HL-60/S4 (cell line): ENCODE results near the gene FSTL5.
"Not testable (repeated sequence)": the region's sequence is repeated elsewhere in the genome, so short reads cannot be mapped to it uniquely, and the experiment has no call there.

Experiments used
- in situ Hi-C: fragments of 300-500 bp; cut with MboI; formaldehyde crosslinking; loops from 2 replicates; pipeline ENCODE4 v1.14.3; 2022; ENCODE audit warnings: low sequenced_read_pairs

The FSTL5 gene

DNA sequence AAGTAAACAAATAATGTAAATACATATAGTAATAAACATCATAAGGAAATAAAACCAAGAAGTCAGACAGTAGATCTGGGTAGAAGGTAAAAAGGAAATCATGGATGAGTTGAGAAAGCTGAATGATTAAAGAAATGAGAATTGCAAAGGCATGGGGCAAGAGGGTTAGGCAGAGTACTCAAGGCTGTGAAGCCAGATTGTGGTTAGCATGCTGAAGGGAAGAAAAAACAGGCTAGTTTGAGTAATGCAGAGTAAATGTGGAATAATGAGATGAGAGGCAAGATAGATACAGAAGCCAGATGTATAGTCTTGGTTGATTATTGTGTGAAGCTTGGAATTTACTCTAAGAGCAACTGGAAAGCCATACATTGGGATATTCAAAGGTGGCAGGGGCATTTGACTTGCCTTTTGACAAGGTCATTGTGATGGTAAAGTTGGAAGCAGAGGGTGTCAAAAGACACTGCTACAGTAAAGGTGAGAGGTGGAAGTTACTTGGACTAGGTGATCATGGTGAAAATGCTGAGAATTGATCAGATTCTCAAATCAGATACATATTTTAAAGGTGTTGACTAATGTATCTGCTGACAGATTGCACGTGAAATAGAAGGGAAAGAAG, 307.0 kb downstream of the FSTL5 start:
- in situ Hi-C loops, result no loop called here

DNA sequence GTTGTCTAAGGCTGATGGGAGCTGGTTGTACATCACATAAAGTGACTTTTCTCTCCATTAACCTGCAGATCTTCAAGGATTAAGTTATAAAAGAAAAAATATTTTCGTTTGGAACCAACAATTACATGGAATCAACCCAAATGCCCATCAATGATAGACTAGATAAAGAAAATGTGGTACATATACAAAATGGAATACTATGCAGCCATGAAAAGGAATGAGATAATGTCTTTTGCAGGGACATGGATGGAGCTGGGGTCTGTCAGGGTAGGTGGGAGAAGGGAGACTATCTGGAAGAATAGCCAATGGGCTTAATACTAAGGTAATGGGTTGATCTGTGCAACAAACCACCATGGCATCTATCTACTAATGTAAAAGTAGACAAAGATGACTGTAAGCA, 313.2 kb downstream of the FSTL5 start:
- in situ Hi-C loops, result no loop called here

DNA sequence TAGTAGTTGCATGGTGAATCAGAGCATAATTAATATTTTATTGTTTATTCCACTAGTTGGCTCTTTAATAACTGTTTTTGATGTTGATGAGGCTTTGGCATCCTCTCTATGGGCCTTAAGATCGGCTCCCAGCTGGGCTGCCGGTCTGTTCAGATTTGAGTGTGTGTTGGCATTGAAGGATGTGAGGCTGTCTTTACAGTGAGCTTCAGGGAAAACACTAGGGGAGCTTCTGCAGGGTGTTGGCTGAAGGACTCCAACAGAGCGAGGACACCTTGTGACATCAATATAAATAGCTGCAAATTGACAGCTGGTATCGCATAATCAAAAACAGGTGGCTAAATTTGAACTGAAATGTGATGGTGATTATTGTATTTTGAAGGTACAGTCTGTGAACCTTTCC, 322.0 kb downstream of the FSTL5 start:
- in situ Hi-C loops, result no loop called here

DNA sequence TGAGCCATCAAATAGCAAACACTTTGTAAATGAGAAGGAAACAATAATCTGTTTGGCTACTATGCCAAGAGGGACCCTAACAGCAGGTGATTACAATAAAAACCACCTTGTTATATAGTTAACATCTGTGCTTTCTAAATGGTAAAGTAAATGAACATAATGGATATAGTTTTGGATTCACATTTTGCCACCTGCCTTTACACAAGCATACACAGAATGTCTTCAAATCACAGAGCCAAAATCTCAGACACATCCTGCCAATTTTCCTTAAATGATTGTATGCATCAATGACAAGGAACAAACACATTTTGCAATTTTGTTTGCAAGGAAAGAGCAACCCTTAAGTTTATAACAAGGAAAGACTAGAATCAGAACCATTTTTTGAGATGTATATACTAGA, 334.2 kb downstream of the FSTL5 start:
- in situ Hi-C loops, result no loop called here

DNA sequence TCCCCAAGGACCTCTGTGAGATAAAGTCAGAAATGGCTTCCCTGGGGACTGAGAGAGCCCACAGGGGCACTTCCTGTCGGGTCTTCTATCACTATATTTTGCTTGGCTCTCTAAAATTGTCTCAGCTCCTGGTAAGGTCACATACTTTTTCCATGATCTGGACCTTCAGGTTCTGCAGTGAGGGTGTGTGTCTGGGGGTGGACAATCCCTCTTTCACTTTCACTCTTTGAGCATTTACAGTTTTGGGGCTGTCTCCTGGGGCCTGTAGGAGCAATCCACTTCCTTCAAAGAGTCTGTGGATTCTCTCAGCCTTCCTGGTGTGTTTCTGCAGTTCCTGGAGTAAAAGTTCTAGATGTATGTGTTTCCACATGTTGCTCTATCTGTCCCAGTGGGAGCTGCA, 335.7 kb downstream of the FSTL5 start:
- in situ Hi-C loops, result no loop called here

DNA sequence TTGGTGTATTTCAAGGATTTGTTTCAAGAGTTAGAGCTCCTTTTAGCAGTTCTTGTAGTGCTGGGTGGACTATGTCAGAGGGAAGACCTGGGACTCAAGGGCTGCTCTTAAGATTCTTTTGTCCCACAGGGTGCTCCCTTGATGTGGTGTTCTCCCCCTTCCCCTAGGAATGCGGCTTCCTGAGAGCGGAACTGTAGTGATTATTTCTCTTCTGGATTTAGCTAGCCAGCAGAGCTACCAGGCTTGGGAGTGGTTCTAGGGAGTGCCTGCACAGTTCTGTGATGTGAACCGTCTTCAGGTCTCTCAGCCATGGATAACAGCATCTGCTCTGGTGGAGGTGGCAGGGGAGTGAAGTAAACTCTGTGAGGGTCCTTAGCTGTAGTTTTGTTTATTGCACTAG, 336.8 kb downstream of the FSTL5 start:
- in situ Hi-C loops, result no loop called here

DNA sequence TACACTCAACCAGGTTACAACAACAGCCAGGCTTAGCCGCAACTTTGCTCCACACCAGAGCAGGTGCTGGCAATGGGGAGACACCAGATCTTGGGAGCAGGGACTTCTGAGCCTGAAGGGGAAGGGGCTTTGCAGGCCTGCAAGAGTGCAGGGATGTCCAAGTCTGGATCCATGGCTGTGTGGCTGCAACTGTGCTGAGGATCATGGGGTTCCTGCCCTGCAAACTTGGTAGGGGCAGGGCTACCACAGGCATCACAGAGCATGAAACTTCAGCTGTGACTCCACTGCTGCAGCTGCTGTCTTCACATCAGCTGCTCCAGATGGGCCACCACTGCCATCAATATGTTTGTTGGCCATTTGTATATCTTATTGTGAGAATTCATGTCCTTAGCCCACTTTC, 340.4 kb downstream of the FSTL5 start:
- in situ Hi-C loops, result no loop called here

DNA sequence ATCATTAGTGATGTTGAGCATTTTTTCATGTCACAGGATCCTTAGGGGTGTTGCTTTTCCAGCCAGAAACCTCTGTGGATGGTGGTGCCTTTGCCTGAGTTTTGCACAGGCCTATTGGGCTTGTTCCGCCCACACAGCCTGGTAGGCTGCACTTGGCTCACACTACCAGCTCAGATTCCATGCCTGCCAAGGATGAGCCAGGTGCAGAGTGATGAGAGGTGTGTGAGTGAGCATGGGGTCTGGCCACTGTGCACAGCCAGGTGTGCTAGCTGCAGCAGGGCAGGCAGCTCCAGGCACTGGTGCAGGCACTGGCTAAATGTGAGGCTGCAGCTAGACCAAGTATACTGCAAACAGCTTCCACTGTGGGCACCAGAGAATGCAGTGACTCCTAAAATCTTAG, 341.6 kb downstream of the FSTL5 start:
- in situ Hi-C loops, result no loop called here

DNA sequence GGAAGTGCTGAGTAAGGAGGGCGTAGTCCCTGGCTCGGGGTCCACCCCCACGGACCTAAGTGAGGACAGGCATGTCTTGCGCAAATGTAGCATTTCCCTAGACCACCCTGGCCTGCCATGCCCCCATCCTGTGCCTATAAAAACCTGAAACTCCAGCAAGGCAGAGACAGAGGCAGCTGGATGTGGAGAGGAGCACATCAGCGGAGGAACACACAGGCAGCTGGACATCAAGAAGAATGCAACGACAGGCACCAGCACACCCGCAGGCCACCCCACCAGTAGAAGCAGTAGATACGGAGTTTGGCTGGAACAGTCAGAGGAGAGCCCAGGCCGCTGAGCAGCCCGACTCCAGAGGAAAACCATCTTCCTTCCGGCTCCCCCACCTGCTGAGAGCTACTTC, 345.9 kb downstream of the FSTL5 start:
- in situ Hi-C loops, result no loop called here

DNA sequence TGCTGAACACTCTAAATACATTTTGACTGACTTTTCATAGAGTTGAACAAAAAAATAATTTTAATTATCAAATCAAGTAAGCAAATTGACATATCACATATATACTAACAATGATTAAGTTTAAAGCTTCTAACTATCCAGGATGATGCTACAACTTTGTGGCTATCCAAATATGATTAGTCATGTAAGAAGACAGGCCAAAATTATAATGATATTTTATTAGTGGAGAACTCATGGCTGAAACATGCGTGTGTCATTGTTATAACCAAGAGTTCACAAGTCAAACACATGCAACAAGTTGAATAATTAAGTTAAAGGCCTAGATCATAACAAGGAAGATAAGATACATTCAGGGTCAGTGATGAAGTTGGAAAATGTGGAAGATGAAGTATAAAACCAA, 346.8 kb downstream of the FSTL5 start:
- in situ Hi-C loops, result no loop called here

DNA sequence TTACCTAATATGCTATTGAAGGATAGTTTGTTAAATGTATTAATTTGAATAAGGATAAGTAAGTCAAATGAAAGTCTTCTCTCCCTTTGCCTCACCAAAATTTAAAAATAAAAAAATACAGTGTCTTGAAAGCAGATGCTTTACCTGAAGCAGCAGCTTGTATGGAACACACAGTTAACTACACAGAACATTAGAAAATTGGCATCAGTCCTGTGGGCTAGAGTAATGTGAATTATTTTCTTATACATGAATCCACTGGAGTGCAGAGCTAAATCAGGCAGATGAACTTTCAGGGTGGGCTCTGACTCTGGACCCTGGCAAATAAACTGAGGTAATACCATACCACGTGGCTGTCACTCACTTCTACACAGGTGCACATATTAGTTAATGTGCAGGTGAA, 348.0 kb downstream of the FSTL5 start:
- in situ Hi-C loops, result no loop called here

DNA sequence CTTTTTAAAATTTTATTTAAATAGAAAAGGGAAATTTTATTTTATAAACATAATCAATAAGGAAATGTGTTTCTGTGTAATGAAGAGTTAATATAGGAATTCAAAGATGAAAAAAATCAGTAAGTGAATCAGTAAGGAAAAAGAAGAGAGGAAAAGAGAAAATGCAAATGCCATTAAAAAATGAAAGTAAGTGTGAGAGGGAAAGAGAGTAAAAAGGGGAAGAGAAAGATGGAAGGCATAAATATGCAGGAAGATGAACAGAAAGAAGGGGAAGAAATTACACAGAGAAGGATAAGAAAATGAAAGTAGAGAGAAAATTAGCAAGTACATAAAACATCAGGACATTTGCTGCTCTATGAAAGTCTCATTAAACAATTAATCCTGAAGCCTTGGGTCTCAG, 349.9 kb downstream of the FSTL5 start:
- in situ Hi-C loops, result no loop called here

DNA sequence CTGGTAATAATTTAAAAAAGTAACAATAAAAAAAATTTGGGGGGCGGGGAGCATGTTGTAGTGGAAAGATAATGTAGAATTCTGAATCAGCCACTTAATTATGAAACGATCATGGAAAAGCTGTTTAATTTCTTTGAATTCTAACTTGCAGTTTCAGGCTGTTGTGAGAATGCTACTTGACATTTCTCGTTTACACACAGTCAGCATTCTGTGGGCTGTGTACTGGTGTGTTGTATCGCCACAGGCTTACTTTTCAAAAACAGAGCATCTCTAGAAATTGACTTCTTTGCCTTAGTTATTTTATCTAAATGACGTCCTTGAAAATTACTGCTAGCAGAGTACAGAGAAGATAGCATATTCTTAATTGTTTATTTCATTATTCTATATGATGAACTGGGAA, 350.4 kb downstream of the FSTL5 start:
- in situ Hi-C loops, result no loop called here

DNA sequence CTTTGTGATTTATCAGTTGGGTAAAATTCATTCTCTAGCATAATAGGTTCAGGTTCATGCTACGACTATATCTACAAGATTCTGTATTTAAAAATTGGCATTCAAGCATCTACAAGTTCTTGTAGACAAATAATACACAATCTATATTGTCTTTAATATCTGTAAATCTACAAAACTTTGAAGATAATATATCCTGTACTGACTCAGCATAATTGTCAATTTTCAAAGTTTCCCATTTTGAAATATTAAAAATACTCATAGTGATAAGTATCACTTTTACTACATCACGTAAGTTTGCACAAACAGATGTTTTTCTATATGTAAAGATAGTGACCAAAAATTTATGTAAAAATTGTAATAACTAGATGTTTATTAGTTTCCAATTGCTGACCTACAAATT, 360.6 kb downstream of the FSTL5 start:
- in situ Hi-C loops, result no loop called here

DNA sequence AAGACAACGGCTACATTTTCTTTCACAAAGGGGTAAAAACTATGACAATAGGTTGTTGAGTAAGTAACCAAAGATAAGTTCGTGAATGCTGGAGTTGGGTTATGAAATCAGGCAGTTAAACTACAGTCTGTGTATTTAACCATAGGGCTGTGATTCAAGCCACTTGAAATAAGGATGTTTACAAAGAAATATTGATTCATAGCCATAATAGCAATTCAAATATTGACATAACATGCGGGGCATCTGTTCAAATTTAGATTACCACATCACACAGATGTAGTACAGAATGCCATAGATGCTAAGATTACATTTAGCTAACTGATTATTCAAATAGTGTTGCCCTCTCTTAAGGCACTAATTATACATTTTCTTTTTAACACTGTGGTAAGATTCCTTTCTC, 364.1 kb downstream of the FSTL5 start:
- in situ Hi-C loops, result no loop called here

DNA sequence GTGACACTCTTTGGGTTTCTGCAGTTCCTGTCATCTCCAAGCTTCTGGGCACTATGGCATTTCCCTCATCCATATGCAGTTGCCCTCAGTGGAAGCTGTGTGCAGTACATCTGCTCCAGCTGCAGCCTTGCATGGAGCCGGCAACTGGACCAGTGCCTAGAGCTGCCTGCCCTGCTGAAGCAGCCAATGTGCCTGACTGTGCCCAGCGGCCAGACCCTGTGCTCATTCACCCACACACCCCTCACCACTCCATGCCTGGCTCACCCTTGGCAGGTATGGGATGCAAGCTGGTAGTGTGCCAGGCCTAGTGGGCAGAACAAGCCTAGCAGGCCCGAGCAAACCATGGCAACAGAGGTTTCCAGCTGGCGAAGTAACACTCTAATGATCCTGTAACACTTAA, 370.8 kb downstream of the FSTL5 start:
- in situ Hi-C loops, result no loop called here

DNA sequence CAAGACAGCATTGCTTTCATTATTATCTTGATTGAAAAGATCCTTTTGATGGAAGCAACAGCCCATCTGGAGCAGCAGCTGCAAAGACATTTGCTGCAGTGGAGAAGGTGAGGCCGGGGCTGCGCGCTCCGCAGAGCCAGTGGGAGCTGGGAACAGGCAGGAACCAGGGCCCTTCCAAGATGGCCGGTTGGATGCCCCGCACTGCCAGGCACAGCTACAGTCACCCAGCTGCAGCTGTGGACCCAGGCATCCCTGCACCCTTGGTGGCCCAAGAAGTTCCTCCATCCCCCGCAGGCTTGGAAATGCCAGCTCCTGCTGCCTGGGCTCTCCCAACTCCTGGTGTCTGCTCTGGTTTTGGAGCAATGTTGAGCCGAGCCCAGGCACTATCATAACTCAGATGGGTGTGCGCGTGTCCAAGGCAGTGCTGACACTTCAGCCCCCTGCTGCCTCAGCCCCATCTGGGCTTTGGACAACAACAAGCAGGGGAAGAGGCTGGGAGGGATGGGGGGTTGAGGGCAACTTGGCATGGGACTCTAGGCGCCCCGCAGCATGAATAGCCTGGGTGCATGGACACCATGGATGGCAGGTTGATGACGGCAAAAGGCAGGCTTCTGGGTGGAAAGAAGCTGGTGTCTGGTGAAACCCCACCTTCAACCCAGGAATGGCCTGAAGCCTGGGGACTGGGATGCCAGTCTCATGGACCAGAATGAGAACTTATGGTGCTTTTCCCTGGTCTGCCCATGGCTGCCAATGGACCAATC, 371.8 kb downstream of the FSTL5 start:
- in situ Hi-C loops, result no loop called here

DNA sequence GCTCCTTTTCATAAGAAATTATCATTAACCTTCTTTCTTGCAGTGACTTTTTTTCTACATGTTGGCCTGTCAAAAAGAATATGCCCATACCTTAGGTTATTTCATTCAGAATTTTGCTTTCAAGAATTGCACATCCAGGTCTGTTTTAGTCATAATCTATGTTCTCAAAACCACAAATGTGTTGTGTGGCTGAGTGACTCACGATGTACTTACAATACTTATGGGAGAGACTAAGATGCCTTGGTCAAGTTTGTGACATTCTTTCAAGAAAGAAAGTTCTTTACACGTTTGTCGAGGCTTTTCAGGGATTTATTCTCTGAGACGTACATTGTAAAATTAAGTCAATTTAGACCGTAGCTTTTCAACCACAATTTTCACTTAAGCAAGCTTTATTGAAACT, 396.7 kb downstream of the FSTL5 start:
- in situ Hi-C loops, result no loop called here

DNA sequence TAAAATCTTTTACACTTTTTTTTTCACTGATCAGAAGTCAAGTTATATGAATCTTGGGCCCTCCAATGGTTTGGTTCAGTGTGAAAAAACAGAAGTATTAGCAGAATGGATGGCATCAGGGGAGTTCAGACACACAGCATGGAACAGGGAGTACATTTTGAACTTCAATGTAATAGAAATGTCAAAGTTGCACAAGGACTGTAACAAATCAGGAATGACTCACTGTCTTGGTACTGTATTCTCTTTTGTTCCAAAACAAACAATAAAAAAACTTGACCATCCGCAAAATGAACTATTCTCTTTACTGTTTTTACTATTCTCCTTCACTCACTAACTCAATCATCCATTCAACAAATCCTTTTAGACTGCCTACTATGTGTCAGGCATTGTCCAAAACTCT, 401.0 kb downstream of the FSTL5 start:
- in situ Hi-C loops, result no loop called here

DNA sequence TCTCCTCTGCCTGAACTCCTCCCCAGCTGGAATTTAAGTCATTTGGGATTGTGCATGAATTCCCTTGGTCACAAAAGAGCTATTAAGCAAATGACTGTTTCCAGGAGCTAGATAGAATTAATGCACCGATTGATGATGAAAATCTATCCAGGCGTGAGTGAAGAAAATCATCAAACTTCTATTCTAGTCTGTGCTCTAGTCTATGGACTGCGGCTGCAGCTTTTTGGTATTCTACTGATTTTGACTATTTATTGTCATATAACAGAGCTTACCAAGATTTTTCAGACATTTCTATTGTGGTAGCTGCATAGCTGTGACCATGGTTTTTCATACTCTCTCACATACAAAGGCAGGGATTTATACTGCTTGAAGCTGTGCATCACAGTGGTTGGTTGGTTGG, 403.8 kb downstream of the FSTL5 start:
- in situ Hi-C loops, result no loop called here

DNA sequence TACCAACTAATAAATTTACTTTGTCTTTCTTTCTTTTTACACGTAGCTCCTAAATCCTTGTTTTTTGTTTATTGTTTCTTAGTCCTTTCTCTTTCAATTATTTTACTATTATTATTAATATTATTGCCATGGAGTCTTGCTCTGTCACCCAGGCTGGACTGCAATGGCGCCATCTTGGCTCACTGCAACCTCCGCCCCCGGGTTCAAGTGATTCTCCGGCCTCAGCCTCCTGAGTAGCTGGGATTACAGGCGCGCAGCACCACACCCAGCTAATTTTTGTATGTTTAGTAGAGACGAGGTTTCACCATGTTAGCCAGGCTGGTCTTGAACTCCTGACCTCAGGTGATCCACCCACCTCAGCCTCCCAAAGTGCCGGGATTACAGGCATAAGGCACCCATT, 405.4 kb downstream of the FSTL5 start:
- in situ Hi-C loops, result not testable (repeated sequence)

DNA sequence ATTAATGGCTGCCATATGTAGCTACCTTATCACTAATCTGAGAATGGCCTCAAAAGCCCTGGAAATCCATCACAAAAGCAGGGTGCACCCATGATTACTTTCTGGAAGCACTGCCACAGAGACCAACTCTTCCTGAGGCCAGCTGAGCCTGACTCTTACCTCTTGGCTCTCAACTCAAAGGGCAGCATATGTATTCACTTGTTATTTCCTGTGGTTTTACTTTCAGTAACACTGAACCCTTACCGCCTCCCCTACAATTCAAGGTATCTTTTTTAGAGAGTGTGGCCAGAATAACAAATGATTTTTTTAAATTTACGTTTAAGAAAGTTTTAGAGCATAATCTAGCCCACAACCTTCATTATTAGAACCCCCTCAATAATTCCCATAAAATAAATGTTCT, 434.9 kb downstream of the FSTL5 start:
- in situ Hi-C loops, result no loop called here

DNA sequence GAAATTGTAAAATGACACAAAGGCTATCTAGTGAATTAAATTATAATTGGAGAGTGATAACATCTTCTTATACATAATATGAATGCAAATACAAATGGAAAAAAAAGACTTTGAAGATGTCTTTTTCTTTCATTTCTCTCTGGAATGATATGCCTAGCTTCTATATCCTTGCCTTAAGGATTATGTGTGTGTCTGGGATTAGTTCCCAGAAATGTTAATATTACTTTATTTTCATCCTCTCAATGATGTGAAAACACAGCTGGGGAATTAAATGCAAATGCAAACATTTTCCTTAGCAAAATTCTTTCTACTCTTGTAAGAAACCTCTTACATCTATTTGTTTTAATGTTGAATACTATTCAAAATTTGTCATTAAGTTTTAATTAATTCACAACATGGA, 441.9 kb downstream of the FSTL5 start:
- in situ Hi-C loops, result no loop called here
